Measurements from ENCODE around the gene ASPRV1. TPM values are rescaled to one million over a fixed set of nuclear protein-coding genes. Genes with fewer than 3 reads are reported as not detected.

The ASPRV1 gene
- total and polyA plus RNA-seq, 9 donors, result 2.1 to 3.7 (median 2.8) TPM

- H3K27ac ChIP-seq (ENCODE audit: low read length), result no peak overlapping the region
- no peaks in the 10 kb centered on the region for H3K9me3 ChIP-seq (replicated peaks; ENCODE audit: control insufficient read depth, low read depth, low read length)
- H3K27me3 ChIP-seq (ENCODE audit: control insufficient read depth, insufficient read depth, low read length), result peaks cover 16% of the 10 kb centered on the region
- H3K4me1 ChIP-seq (ENCODE audit: control insufficient read depth, insufficient read depth, low read length), result peaks cover 7% of the 10 kb centered on the region
- WGBS (ENCODE audit: insufficient coverage), result no CpG with 5 or more reads among the region's 5 CpGs
- no peaks in the 10 kb centered on the region for H3K36me3 ChIP-seq (ENCODE audit: control insufficient read depth, insufficient read depth, low read length)
- no peak for DNase-seq
- no peak overlapping the region for H3K4me3 ChIP-seq (ENCODE audit: low read length)
Observed at GRCh38 chr2:69950241-69950640, 11.2 kb downstream of the ASPRV1 start.

GRCh38 chr2:69948963-69949645 is 12.3 kb downstream of the ASPRV1 start:
- H3K4me1 ChIP-seq (ENCODE audit: control insufficient read depth, insufficient read depth, low read length), result peaks cover 7% of the 10 kb centered on the region
- peaks cover 16% of the 10 kb centered on the region for H3K27me3 ChIP-seq (ENCODE audit: control insufficient read depth, insufficient read depth, low read length)
- WGBS (ENCODE audit: insufficient coverage), result 59% methylated on average over 19 of the region's 21 CpGs
- no peak overlapping the region for H3K27ac ChIP-seq (ENCODE audit: low read length)
- H3K4me3 ChIP-seq (ENCODE audit: low read length), result no peak overlapping the region
- DNase-seq, result no peak
- no peaks in the 10 kb centered on the region for H3K9me3 ChIP-seq (replicated peaks; ENCODE audit: control insufficient read depth, low read depth, low read length)
- no peaks in the 10 kb centered on the region for H3K36me3 ChIP-seq (ENCODE audit: control insufficient read depth, insufficient read depth, low read length)

- H3K4me3 ChIP-seq (ENCODE audit: low read length), result no peak overlapping the region
- no peak for DNase-seq
- H3K4me1 ChIP-seq (ENCODE audit: control insufficient read depth, insufficient read depth, low read length), result peaks cover 7% of the 10 kb centered on the region
- H3K9me3 ChIP-seq (replicated peaks; ENCODE audit: control insufficient read depth, low read depth, low read length), result no peaks in the 10 kb centered on the region
- H3K36me3 ChIP-seq (ENCODE audit: control insufficient read depth, insufficient read depth, low read length), result peaks cover 4% of the 10 kb centered on the region
- peaks cover 16% of the 10 kb centered on the region for H3K27me3 ChIP-seq (ENCODE audit: control insufficient read depth, insufficient read depth, low read length)
- WGBS (ENCODE audit: insufficient coverage), result 29% methylated on average over 30 of the region's 35 CpGs
- no peak overlapping the region for H3K27ac ChIP-seq (ENCODE audit: low read length)
Observed at GRCh38 chr2:69948032-69948962, 13.1 kb downstream of the ASPRV1 start.

DNA sequence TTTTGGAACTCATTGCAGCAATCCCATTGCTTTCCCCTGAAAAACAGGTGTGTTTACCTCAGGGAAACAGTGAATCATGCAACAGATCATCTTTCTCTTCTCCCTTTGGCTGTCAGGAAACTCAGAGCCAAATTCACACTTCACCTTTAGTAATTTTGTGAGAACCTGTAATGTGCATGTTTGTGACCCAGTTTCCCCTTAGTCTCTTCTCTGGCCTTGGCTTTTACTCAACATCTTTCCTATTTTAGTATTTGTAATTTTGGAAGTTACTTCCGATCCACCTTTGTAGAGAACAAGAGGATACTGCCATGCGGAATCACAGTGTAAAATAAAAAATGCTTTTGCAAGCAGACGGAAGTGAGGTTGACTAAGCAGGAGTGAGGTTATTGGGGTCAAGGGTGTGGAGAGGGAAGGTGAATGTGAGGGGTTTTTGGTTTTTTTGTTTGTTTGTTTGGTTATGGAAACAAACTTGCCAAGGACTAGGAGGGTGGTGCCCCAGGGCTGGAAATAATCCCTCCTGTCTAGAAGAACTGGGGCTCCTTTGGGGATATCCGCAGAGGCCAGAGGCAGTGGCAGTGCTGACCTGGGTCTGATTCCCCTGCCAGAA is 14.0 kb downstream of the ASPRV1 start:
- Histone ChIP-seq H3K36me3 (ENCODE audit: control insufficient read depth, insufficient read depth, low read length) (peaks cover 7% of the 10 kb centered on the region), H3K27ac (ENCODE audit: low read length) (no peak overlapping the region), H3K4me1 (ENCODE audit: control insufficient read depth, insufficient read depth, low read length) (peaks cover 7% of the 10 kb centered on the region), H3K27me3 (ENCODE audit: control insufficient read depth, insufficient read depth, low read length) (peaks cover 16% of the 10 kb centered on the region), H3K4me3 (ENCODE audit: low read length) (no peak overlapping the region), H3K9me3 (replicated peaks; ENCODE audit: control insufficient read depth, low read depth, low read length) (no peaks in the 10 kb centered on the region)
- no peak for DNase-seq
- 80% methylated on average over 1 of the region's 4 CpGs for WGBS (ENCODE audit: insufficient coverage)

DNA sequence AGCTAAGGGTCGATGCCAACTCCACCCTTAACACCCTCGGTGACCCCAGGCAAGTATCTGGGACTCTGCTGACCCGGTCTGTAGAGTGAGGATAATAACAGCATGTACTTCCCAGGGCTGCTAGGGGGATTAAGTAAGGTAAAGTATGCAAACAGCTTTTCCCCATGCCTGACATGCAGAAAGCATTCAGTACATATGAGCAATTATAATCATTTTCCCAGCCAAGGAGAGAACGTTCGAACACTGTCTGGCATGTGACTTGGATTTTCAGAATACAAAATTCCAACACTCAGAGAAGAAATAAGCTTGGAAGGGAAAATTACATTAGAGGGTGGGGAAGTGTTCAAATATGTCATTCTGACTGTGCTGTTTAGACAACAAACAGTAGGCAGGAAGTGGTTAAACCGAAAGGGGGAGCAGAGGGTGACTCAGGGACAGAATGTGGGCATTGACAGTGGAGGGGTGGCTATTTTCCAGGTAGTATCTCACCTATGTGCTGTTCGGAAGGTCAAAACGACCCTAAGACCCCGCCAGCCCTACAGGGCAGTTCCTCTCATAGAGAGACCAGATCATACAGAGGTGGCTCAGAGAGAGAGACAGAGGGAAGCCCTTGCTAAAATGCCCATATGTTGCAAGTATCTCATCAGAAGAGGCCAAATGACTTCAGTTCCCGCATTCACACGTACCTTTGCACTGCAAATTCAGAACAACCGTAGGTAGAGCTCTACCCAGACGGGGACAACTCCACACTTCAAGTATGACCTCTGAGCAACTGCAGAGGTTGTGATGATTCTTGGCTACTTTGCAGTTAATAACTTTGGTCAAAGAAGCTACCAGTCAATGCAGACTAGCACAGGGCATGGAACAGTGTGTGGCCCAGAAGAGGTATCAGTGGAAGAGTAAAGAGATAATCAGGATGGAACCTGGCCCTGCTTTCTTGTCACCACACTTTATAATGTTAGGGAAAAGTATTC is 14.8 kb downstream of the ASPRV1 start:
- H3K9me3 ChIP-seq (replicated peaks; ENCODE audit: control insufficient read depth, low read depth, low read length), result no peaks in the 10 kb centered on the region
- no peak overlapping the region for H3K4me3 ChIP-seq (ENCODE audit: low read length)
- H3K4me1 ChIP-seq (ENCODE audit: control insufficient read depth, insufficient read depth, low read length), result peaks cover 7% of the 10 kb centered on the region
- peaks cover 16% of the 10 kb centered on the region for H3K27me3 ChIP-seq (ENCODE audit: control insufficient read depth, insufficient read depth, low read length)
- H3K27ac ChIP-seq (ENCODE audit: low read length), result no peak overlapping the region
- peak; percentile 27 for DNase-seq
- peaks cover 7% of the 10 kb centered on the region for H3K36me3 ChIP-seq (ENCODE audit: control insufficient read depth, insufficient read depth, low read length)
- WGBS (ENCODE audit: insufficient coverage), result 63% methylated on average over 1 of the region's 13 CpGs

GRCh38 chr2:69945941-69946340 is 15.5 kb downstream of the ASPRV1 start:
- Histone ChIP-seq H3K27me3 (ENCODE audit: control insufficient read depth, insufficient read depth, low read length) (peaks cover 16% of the 10 kb centered on the region), H3K27ac (ENCODE audit: low read length) (no peak overlapping the region), H3K9me3 (replicated peaks; ENCODE audit: control insufficient read depth, low read depth, low read length) (no peaks in the 10 kb centered on the region), H3K4me1 (ENCODE audit: control insufficient read depth, insufficient read depth, low read length) (peaks cover 7% of the 10 kb centered on the region), H3K36me3 (ENCODE audit: control insufficient read depth, insufficient read depth, low read length) (peaks cover 7% of the 10 kb centered on the region), H3K4me3 (ENCODE audit: low read length) (no peak overlapping the region)
- DNase-seq, result no peak
- WGBS (ENCODE audit: insufficient coverage), result 94% methylated on average over 5 of the region's 8 CpGs

- Histone ChIP-seq H3K27ac (ENCODE audit: low read length) (no peak overlapping the region), H3K4me3 (ENCODE audit: low read length) (no peak overlapping the region), H3K27me3 (ENCODE audit: control insufficient read depth, insufficient read depth, low read length) (peaks cover 16% of the 10 kb centered on the region), H3K9me3 (replicated peaks; ENCODE audit: control insufficient read depth, low read depth, low read length) (no peaks in the 10 kb centered on the region), H3K36me3 (ENCODE audit: control insufficient read depth, insufficient read depth, low read length) (peaks cover 10% of the 10 kb centered on the region), H3K4me1 (ENCODE audit: control insufficient read depth, insufficient read depth, low read length) (peaks cover 7% of the 10 kb centered on the region)
- no peak for DNase-seq
- 85% methylated on average over 8 of the region's 8 CpGs for WGBS (ENCODE audit: insufficient coverage)
Observed at GRCh38 chr2:69945441-69945840, 16.0 kb downstream of the ASPRV1 start.

DNA sequence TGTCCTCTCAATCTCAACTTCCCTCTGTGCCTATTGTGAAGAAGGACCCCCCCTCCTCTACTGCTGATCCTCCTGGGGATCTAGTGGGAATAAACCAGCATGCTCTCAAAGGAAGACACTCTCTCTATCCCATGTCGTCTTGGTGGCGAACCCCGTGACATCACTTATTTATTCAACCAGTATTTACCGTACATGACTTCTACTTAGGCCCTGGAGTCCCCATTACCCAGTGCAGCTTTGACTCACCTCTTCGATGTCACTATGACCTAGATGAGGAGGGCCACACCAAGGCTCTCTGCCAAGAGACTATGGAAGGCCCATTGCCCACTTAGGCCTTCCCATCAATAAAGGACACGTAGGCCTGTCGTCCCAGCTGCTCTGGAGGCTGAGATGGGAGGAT is 16.7 kb downstream of the ASPRV1 start:
- Histone ChIP-seq H3K9me3 (replicated peaks; ENCODE audit: control insufficient read depth, low read depth, low read length) (no peaks in the 10 kb centered on the region), H3K4me3 (ENCODE audit: low read length) (no peak overlapping the region), H3K36me3 (ENCODE audit: control insufficient read depth, insufficient read depth, low read length) (peaks cover 14% of the 10 kb centered on the region), H3K27ac (ENCODE audit: low read length) (no peak overlapping the region), H3K4me1 (ENCODE audit: control insufficient read depth, insufficient read depth, low read length) (peaks cover 7% of the 10 kb centered on the region), H3K27me3 (ENCODE audit: control insufficient read depth, insufficient read depth, low read length) (peaks cover 16% of the 10 kb centered on the region)
- no peak for DNase-seq
- WGBS (ENCODE audit: insufficient coverage), result 100% methylated on average over 5 of the region's 7 CpGs

DNA sequence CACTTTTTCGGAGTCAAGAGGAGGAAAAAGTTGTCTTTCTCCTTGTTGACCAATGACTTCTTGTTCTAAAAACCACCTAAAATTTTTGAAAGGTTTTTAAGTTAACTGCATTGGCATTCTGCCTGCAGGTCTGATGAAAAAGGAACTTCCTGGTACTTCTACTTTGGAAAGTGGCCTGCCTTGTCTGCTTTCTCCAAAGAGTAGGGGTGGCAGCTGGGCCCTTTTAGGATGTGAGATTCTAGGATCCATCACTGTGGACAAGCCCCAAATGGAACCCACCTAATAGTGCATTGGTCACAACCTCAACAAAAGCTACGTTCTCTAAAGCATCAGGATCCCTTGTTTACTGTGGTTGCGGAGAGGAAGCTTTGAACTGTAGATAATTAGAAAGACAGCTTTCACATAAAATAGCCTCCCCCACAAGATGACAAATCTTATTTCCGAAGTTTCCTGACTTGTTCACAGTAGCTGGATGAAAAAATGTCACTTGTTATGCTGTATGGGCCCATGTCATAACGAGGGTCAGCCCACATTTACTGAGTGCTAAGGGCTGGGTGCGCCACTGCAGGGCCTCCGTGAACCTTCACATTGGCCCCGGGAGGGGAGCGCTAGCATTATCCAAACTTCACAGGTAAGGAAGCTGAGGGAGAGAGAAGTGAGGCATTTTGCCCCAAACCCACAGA is 17.4 kb downstream of the ASPRV1 start:
- Histone ChIP-seq H3K27me3 (ENCODE audit: control insufficient read depth, insufficient read depth, low read length) (peaks cover 12% of the 10 kb centered on the region), H3K36me3 (ENCODE audit: control insufficient read depth, insufficient read depth, low read length) (peaks cover 18% of the 10 kb centered on the region), H3K9me3 (replicated peaks; ENCODE audit: control insufficient read depth, low read depth, low read length) (no peaks in the 10 kb centered on the region), H3K4me1 (ENCODE audit: control insufficient read depth, insufficient read depth, low read length) (peaks cover 7% of the 10 kb centered on the region), H3K4me3 (ENCODE audit: low read length) (no peak overlapping the region), H3K27ac (ENCODE audit: low read length) (no peak overlapping the region)
- no peak for DNase-seq
- 84% methylated on average over 5 of the region's 9 CpGs for WGBS (ENCODE audit: insufficient coverage)
